NB4 (cell line): ENCODE results near the gene OSBPL10.

Experiments
- CTCF ChIP-seq: IDR thresholded peaks from one replicate; pipeline ENCODE4 v1.5.1; 2012; ENCODE audit warnings: low read depth, low read length
- POLR2A ChIP-seq: IDR thresholded peaks from 2 replicates; pipeline ENCODE4 v1.6.1; 2011; ENCODE audit warnings: mild to moderate bottlenecking; ENCODE audit not compliant: insufficient read length; ENCODE audit errors: extremely low read depth

- TF ChIP-seq CTCF (no peak), POLR2A (no peak)
Measured at GRCh38 chr3:31748281-31748932, 232.7 kb downstream of the OSBPL10 start.
